Measurements from ENCODE around the gene DCC.

- no peak for TF ChIP-seq GATA2 (IDR thresholded peaks at IDR 0.05; ENCODE audit: low read depth, low read length)
- TF ChIP-seq GATA3 (IDR thresholded peaks at IDR 0.05; ENCODE audit: low read depth, low read length), result no peak
Observed at GRCh38 chr18:52970686-52971085, 630.7 kb downstream of the DCC start.
